HepG2 (cell line): ENCODE measurements around the gene OVOL3. TPM values are rescaled to one million over a fixed set of nuclear protein-coding genes. Genes with fewer than 3 reads are reported as not detected.

Experiments
- AHR ChIP-seq: IDR thresholded peaks from 2 replicates; pipeline ENCODE4 v1.6.1; 2018; ENCODE audit warnings: missing genetic modification reagents, missing compliant biosample characterization
- DPF2 ChIP-seq: sonication (generic); formaldehyde crosslinking; IDR thresholded peaks from 2 replicates; pipeline ENCODE4 v1.4.0; 2020; ENCODE audit warnings: mild to moderate bottlenecking, low read depth, missing genetic modification reagents, borderline replicate concordance
- GABPB1 ChIP-seq: IDR thresholded peaks from 2 replicates; pipeline ENCODE4 v1.6.1; 2016; ENCODE audit warnings: mild to moderate bottlenecking, missing genetic modification reagents, moderate library complexity, missing compliant biosample characterization
- HNRNPK ChIP-seq: fragments of 200-400 bp; formaldehyde crosslinking; IDR thresholded peaks from 2 replicates; pipeline ENCODE4 v1.6.1; 2018; ENCODE audit warnings: low read length, low read depth, moderate library complexity, mild to moderate bottlenecking; ENCODE audit not compliant: poor library complexity, severe bottlenecking
- HNRNPL ChIP-seq: fragments of 200-400 bp; formaldehyde crosslinking; IDR thresholded peaks from 2 replicates; pipeline ENCODE4 v1.6.1; 2017; ENCODE audit warnings: mild to moderate bottlenecking, low read depth, low read length
- HOXA5 ChIP-seq: sonication (generic); formaldehyde crosslinking; IDR thresholded peaks from 2 replicates; pipeline ENCODE4 v1.4.0; 2020; ENCODE audit warnings: missing genetic modification reagents
- RXRA ChIP-seq: sonication (generic); formaldehyde crosslinking; IDR thresholded peaks from 2 replicates; pipeline ENCODE4 v1.5.1; 2020; ENCODE audit warnings: missing genetic modification reagents
- ZKSCAN8 ChIP-seq: IDR thresholded peaks from 2 replicates; pipeline ENCODE4 v1.6.1; 2016; ENCODE audit warnings: borderline replicate concordance, missing genetic modification reagents, missing compliant biosample characterization
- ZNF263 ChIP-seq: sonication (generic); formaldehyde crosslinking; IDR thresholded peaks from 2 replicates; pipeline ENCODE4 v1.4.0; 2020; ENCODE audit warnings: missing genetic modification reagents
- ZNF382 ChIP-seq: sonication (generic); formaldehyde crosslinking; IDR thresholded peaks from 2 replicates; pipeline ENCODE4 v1.5.0; 2020; ENCODE audit warnings: missing genetic modification reagents, mild to moderate bottlenecking, borderline replicate concordance
- ZNF496 ChIP-seq: sonication (generic); formaldehyde crosslinking; IDR thresholded peaks from 2 replicates; pipeline ENCODE4 v1.8.1; 2023; ENCODE audit warnings: mild to moderate bottlenecking, moderate library complexity, missing genetic modification reagents; ENCODE audit not compliant: insufficient replicate concordance
- ZNF556 ChIP-seq: sonication (generic); formaldehyde crosslinking; IDR thresholded peaks from 2 replicates; pipeline ENCODE4 v1.4.0; 2020; ENCODE audit warnings: mild to moderate bottlenecking, missing genetic modification reagents, borderline replicate concordance
- polyA plus RNA-seq, 8 experiments: library from polyadenylated mRNA; depleted of rRNA in 3 of 8; stranded (reverse) in 7 of 8; unstranded in 1 of 8; fragments of >200 nt; fragmentation: Illumina TruSeq in 4 of 8; extraction: Trizol in 4 of 8; gene quantifications; 2 replicates each; pipeline versions ENCODE4 v1.2.1 to v1.2.3, GENCODE V29; 2011 to 2016; ENCODE audit warnings: low read depth in 4 of 8, missing spikeins in 1 of 8, mixed read lengths in 1 of 8; ENCODE audit not compliant: insufficient read depth in 1 of 8
- total RNA-seq, 5 experiments: library from RNA; depleted of rRNA; stranded (reverse); fragments of >200 nt; fragmentation: Illumina TruSeq; extraction: Trizol; gene quantifications; 2 replicates each; pipeline ENCODE4 v1.2.3, GENCODE V29; 2016; ENCODE audit warnings: low read depth in 1 of 5
- TF ChIP-seq, protein P1 (sequence below): sonication (generic); formaldehyde crosslinking; IDR thresholded peaks from 2 replicates; pipeline ENCODE4 v1.5.1; 2020; ENCODE audit warnings: mild to moderate bottlenecking, missing genetic modification reagents
- TF ChIP-seq, protein P2 (sequence below): sonication (generic); formaldehyde crosslinking; IDR thresholded peaks from 2 replicates; pipeline ENCODE4 v1.9.0; 2021; ENCODE audit warnings: mild to moderate bottlenecking, missing genetic modification reagents
- TF ChIP-seq, protein P3 (sequence below): fragments of 450-650 bp; IDR thresholded peaks from 2 replicates; pipeline ENCODE4 v1.6.1; 2016
- TF ChIP-seq, protein P4 (sequence below): sonication (generic); formaldehyde crosslinking; IDR thresholded peaks from 2 replicates; pipeline ENCODE4 v1.4.0; 2020; ENCODE audit warnings: missing genetic modification reagents; ENCODE audit errors: not compliant biosample characterization

The OVOL3 gene
- total and polyA plus RNA-seq, 2 of the 13 experiments (the other 11 are each of a cell fraction or from before 2014, with no cell fraction given): not detected

DNA sequence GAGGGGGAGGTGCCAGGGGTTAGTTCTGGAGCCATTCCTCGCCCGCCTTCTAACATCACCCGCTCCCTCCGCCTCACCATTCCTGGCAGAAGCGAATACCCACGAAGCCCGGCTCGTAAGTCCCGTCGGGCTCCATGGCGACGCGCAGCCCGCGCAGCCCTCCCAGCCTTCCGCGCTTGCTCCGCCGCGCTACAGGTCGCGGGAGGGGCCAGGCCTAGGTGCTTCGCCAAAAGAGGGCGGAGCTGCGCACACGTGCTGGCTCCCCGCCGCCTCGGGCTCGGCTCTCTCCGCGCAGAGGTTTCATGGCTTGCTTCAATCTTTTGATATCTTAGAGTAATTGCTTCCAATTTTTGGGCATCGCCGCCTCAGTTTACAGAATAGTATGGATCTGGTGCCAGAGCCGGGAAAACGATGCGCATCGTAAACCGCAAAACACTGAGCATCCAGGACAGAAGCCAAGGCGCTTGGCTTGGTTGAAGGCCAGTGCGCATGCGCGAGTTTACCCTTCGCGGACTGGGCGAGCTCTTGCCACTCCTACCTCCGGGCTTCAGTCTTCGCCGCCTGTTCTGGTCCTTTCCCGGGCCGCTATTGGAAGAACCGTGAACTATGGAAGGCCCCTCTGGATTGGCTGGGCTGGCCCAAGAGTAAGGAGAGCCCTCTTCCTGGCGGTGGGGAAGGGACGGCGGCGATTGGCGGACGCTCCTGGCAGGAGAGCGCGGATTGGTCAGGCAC lies 3.9 kb downstream of the OVOL3 start, which contains the start of gene POLR2I (continued):
- TF ChIP-seq GABPB1 (CRISPR knock-in tag): peak; percentile 81; the same call in 1 of the 2 replicates
- TF ChIP-seq DPF2 (CRISPR knock-in tag): no peak
- TF ChIP-seq, protein P1, sequence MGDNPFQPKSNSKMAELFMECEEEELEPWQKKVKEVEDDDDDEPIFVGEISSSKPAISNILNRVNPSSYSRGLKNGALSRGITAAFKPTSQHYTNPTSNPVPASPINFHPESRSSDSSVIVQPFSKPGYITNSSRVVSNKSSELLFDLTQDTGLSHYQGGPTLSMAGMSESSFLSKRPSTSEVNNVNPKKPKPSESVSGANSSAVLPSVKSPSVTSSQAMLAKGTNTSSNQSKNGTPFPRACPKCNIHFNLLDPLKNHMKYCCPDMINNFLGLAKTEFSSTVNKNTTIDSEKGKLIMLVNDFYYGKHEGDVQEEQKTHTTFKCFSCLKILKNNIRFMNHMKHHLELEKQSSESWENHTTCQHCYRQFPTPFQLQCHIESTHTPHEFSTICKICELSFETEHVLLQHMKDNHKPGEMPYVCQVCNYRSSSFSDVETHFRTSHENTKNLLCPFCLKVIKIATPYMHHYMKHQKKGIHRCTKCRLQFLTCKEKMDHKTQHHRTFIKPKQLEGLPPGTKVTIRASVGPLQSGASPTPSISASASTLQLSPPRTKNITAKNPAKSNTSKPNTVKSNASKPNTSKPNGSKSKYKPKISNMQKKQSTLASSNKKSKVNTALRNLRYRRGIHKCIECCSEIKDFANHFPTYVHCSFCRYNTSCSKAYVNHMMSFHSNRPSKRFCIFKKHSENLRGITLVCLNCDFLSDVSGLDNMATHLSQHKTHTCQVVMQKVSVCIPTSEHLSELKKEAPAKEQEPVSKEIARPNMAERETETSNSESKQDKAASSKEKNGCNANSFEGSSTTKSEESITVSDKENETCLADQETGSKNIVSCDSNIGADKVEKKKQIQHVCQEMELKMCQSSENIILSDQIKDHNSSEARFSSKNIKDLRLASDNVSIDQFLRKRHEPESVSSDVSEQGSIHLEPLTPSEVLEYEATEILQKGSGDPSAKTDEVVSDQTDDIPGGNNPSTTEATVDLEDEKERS (CRISPR knock-in tag): no peak
- TF ChIP-seq, protein P2, sequence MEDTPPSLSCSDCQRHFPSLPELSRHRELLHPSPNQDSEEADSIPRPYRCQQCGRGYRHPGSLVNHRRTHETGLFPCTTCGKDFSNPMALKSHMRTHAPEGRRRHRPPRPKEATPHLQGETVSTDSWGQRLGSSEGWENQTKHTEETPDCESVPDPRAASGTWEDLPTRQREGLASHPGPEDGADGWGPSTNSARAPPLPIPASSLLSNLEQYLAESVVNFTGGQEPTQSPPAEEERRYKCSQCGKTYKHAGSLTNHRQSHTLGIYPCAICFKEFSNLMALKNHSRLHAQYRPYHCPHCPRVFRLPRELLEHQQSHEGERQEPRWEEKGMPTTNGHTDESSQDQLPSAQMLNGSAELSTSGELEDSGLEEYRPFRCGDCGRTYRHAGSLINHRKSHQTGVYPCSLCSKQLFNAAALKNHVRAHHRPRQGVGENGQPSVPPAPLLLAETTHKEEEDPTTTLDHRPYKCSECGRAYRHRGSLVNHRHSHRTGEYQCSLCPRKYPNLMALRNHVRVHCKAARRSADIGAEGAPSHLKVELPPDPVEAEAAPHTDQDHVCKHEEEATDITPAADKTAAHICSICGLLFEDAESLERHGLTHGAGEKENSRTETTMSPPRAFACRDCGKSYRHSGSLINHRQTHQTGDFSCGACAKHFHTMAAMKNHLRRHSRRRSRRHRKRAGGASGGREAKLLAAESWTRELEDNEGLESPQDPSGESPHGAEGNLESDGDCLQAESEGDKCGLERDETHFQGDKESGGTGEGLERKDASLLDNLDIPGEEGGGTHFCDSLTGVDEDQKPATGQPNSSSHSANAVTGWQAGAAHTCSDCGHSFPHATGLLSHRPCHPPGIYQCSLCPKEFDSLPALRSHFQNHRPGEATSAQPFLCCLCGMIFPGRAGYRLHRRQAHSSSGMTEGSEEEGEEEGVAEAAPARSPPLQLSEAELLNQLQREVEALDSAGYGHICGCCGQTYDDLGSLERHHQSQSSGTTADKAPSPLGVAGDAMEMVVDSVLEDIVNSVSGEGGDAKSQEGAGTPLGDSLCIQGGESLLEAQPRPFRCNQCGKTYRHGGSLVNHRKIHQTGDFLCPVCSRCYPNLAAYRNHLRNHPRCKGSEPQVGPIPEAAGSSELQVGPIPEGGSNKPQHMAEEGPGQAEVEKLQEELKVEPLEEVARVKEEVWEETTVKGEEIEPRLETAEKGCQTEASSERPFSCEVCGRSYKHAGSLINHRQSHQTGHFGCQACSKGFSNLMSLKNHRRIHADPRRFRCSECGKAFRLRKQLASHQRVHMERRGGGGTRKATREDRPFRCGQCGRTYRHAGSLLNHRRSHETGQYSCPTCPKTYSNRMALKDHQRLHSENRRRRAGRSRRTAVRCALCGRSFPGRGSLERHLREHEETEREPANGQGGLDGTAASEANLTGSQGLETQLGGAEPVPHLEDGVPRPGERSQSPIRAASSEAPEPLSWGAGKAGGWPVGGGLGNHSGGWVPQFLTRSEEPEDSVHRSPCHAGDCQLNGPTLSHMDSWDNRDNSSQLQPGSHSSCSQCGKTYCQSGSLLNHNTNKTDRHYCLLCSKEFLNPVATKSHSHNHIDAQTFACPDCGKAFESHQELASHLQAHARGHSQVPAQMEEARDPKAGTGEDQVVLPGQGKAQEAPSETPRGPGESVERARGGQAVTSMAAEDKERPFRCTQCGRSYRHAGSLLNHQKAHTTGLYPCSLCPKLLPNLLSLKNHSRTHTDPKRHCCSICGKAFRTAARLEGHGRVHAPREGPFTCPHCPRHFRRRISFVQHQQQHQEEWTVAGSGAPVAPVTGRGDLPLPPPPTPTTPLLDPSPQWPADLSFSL (CRISPR knock-in tag): no peak
- TF ChIP-seq HOXA5 (CRISPR knock-in tag): peak; percentile 92
- no peak for TF ChIP-seq HNRNPK
- TF ChIP-seq, protein P3, sequence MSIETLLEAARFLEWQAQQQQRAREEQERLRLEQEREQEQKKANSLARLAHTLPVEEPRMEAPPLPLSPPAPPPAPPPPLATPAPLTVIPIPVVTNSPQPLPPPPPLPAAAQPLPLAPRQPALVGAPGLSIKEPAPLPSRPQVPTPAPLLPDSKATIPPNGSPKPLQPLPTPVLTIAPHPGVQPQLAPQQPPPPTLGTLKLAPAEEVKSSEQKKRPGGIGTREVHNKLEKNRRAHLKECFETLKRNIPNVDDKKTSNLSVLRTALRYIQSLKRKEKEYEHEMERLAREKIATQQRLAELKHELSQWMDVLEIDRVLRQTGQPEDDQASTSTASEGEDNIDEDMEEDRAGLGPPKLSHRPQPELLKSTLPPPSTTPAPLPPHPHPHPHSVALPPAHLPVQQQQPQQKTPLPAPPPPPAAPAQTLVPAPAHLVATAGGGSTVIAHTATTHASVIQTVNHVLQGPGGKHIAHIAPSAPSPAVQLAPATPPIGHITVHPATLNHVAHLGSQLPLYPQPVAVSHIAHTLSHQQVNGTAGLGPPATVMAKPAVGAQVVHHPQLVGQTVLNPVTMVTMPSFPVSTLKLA: peak; percentile 83
- TF ChIP-seq, protein P4, sequence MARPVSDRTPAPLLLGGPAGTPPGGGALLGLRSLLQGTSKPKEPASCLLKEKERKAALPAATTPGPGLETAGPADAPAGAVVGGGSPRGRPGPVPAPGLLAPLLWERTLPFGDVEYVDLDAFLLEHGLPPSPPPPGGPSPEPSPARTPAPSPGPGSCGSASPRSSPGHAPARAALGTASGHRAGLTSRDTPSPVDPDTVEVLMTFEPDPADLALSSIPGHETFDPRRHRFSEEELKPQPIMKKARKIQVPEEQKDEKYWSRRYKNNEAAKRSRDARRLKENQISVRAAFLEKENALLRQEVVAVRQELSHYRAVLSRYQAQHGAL (CRISPR knock-in tag): peak; percentile 77
- no peak for TF ChIP-seq ZNF556 (CRISPR knock-in tag)
- TF ChIP-seq HNRNPL: no peak
- TF ChIP-seq ZKSCAN8 (CRISPR knock-in tag): no peak; the same call in 1 of the 2 replicates
- peak; percentile 71; the same call in 1 of the 2 replicates for TF ChIP-seq ZNF263 (CRISPR knock-in tag)
- TF ChIP-seq ZNF382 (CRISPR knock-in tag): no peak
- TF ChIP-seq AHR: peak; percentile 94
- peak; percentile 80 for TF ChIP-seq RXRA (CRISPR knock-in tag)
- no peak for TF ChIP-seq ZNF496 (CRISPR knock-in tag)
